ENCODE measurements around the gene GMPR. TPM values are rescaled to one million over a fixed set of nuclear protein-coding genes. Genes with fewer than 3 reads are reported as not detected.

Gene GMPR
- total and polyA plus RNA-seq, 2 donors (not counting 3 experiments of a cell fraction or from before 2014, with no cell fraction given): 36.3 to 64.0 TPM

- Histone ChIP-seq H3K4me3 (replicated peaks in 1 of 3; ENCODE audit: insufficient read depth in 1 of 3, low read depth in 1 of 3, low read length in 3 of 3) (no peak overlapping the region), H3K4me1 (ENCODE audit: control insufficient read depth, extremely low read depth, insufficient read depth, low read length) (peaks cover 8% of the 10 kb centered on the region), H3K36me3 (ENCODE audit: control insufficient read depth in 2 of 2, extremely low read depth in 1 of 2, insufficient read depth in 2 of 2, low read length in 2 of 2) (no peaks in the 10 kb centered on the region), H2AFZ (ENCODE audit: low read depth, low read length) (no peak overlapping the region), H3K9me3 (replicated peaks; ENCODE audit: control insufficient read depth, insufficient read depth, low read length) (no peaks in the 10 kb centered on the region), H3K27me3 (ENCODE audit: control insufficient read depth in 2 of 2, insufficient read depth in 2 of 2, low read length in 2 of 2) (no peaks in the 10 kb centered on the region), H3K27ac (ENCODE audit: insufficient read depth, low read depth, low read length) (no peak overlapping the region), H3K9ac (replicated peaks; ENCODE audit: extremely low read depth, insufficient read depth, low read length) (no peak overlapping the region), H3K4me2 (ENCODE audit: insufficient read depth, low read length) (no peak overlapping the region), H3K79me2 (ENCODE audit: control insufficient read depth, insufficient read depth, low read length) (no peaks in the 10 kb centered on the region), H3K9me1 (replicated peaks; ENCODE audit: control insufficient read depth, extremely low read depth, insufficient read depth, low read length) (no peaks in the 10 kb centered on the region), H4K20me1 (replicated peaks; ENCODE audit: control insufficient read depth, extremely low read depth, insufficient read depth, low read length) (no peaks in the 10 kb centered on the region)
- no peak for FAIRE-seq
- CTCF ChIA-PET: interaction anchor here (1.4 to 3.5 kb wide), 2 partner anchors 16 to 17 kb away, joined by 3 to 18 read pairs; partner anchors contain the start of gene GMPR
- dilution Hi-C loops (cut with MboI; ENCODE audit: extremely low pct_ligation_motif_present, low sequenced_read_pairs) (no loop called here), intact Hi-C loops (cut with micrococcal nuclease) (no loop called here)
- TF ChIP-seq MAX (IDR thresholded peaks at IDR 0.05; ENCODE audit: insufficient read depth, insufficient read length) (no peak), POLR2A (IDR thresholded peaks at IDR 0.05; ENCODE audit: low read depth, low read length) (no peak), CTCF (IDR thresholded peaks at IDR 0.05; ENCODE audit: extremely low read depth in 1 of 2, insufficient read depth in 1 of 2, low read depth in 1 of 2, low read length in 2 of 2) (no peak), EZH2 (IDR thresholded peaks at IDR 0.05; ENCODE audit: borderline replicate concordance, low read depth, low read length, severe bottlenecking) (no peak), FOS (IDR thresholded peaks at IDR 0.05; ENCODE audit: borderline replicate concordance, insufficient read depth, low read length) (no peak), MYC (IDR thresholded peaks at IDR 0.05; ENCODE audit: low read depth, low read length) (no peak), POLR2AphosphoS5 (IDR thresholded peaks at IDR 0.05; ENCODE audit: insufficient read depth, low read depth, low read length) (no peak)
- no peak for DNase-seq (ENCODE audit: low read depth, low spot score)
- POLR2A ChIA-PET: no interaction called here
- BruUV-seq (replicated peaks): no TSS peak
Observed at GRCh38 chr6:16223362-16223761, 15.0 kb upstream of the GMPR start.

Measured in endothelial cell of umbilical vein (primary cell).